Measurements from ENCODE around the gene KNDC1. TPM values are rescaled to one million over a fixed set of nuclear protein-coding genes. Genes with fewer than 3 reads are reported as not detected.

The KNDC1 gene
- total and polyA plus RNA-seq, 2 of the 4 experiments (the other 2 are of a cell fraction), result 0.18 to 1.1 TPM

GRCh38 chr10:133225707-133226191, 65.7 kb downstream of the KNDC1 start:
- BruUV-seq (replicated peaks), result no TSS peak
- H4K5ac ChIP-seq (ENCODE audit: low read depth, low read length), result no peak overlapping the region
- in situ Hi-C loops (cut with MboI; ENCODE audit: low sequenced_read_pairs), result no loop called here
- WGBS, 2 experiments (ENCODE audit: extremely low coverage in 2 of 2, insufficient read length in 1 of 2), result 79% methylated on average over 6 of the region's 23 CpGs; no CpG with 5 or more reads in 1 of the 2 experiments
- no peaks in the 10 kb centered on the region for H3K36me3 ChIP-seq (ENCODE audit: control insufficient read depth, insufficient read depth, low read length)
- peak overlapping the region; percentile 61 for H2AFZ ChIP-seq (replicated peaks; ENCODE audit: low read length, poor library complexity)
- no peak overlapping the region for H3K4me3 ChIP-seq (ENCODE audit: insufficient read depth, low read depth, low read length)
- no peaks in the 10 kb centered on the region for H3K79me1 ChIP-seq (ENCODE audit: low read depth in 1 of 2, low read length in 2 of 2)
- H3K9ac ChIP-seq (ENCODE audit: low read depth, low read length), result no peak overlapping the region
- no peak overlapping the region for H2BK5ac ChIP-seq (ENCODE audit: low read depth, low read length, poor library complexity, severe bottlenecking)
- no peaks in the 10 kb centered on the region for H4K20me1 ChIP-seq (ENCODE audit: insufficient read depth, low read length)
- POLR2A ChIA-PET (ENCODE audit: unreplicated experiment), result no interaction called here
- no peak overlapping the region for H2BK120ac ChIP-seq (ENCODE audit: low read depth, low read length)
- H3K4me2 ChIP-seq (ENCODE audit: low read depth, low read length), result no peak overlapping the region
- no peak overlapping the region for H2BK15ac ChIP-seq (ENCODE audit: low read depth, low read length)
- H2AK9ac ChIP-seq (replicated peaks; ENCODE audit: low read depth, low read length, poor library complexity), result no peak overlapping the region
- H3K27ac ChIP-seq (ENCODE audit: insufficient read depth, low read length), result no peak overlapping the region
- H3K23ac ChIP-seq (ENCODE audit: low read depth, low read length), result no peak overlapping the region
- no peak overlapping the region for H3K4ac ChIP-seq (ENCODE audit: low read depth, low read length)
- no peaks in the 10 kb centered on the region for H3K9me1 ChIP-seq (ENCODE audit: insufficient read depth, low read length)
- CTCF ChIA-PET, result no interaction called here
- no peak for DNase-seq
- TF ChIP-seq CHD1 (IDR thresholded peaks at IDR 0.05; ENCODE audit: low read depth, low read length) (no peak), CEBPB (IDR thresholded peaks at IDR 0.05; ENCODE audit: low read depth, low read length) (no peak), RFX5 (IDR thresholded peaks at IDR 0.05; ENCODE audit: low read depth, low read length) (no peak), RAD21 (IDR thresholded peaks at IDR 0.05; ENCODE audit: low read length) (no peak), NFE2L2 (IDR thresholded peaks at IDR 0.05; ENCODE audit: low read depth, low read length) (no peak), POLR2A (IDR thresholded peaks at IDR 0.05; ENCODE audit: low read depth, low read length) (no peak), MAFK (IDR thresholded peaks at IDR 0.05; ENCODE audit: low read depth, low read length) (no peak), SMC3 (IDR thresholded peaks at IDR 0.05; ENCODE audit: low read depth, low read length) (no peak), MXI1 (IDR thresholded peaks at IDR 0.05; ENCODE audit: borderline replicate concordance, low read depth, low read length) (no peak), MAZ (IDR thresholded peaks at IDR 0.05; ENCODE audit: borderline replicate concordance, low read depth, low read length) (no peak), FOS (IDR thresholded peaks at IDR 0.05; ENCODE audit: low read depth, low read length) (no peak), BHLHE40 (IDR thresholded peaks at IDR 0.05; ENCODE audit: low read depth, low read length) (no peak), RCOR1 (IDR thresholded peaks at IDR 0.05; ENCODE audit: insufficient replicate concordance, low read length) (no peak)
- TF ChIP-seq, protein P1, sequence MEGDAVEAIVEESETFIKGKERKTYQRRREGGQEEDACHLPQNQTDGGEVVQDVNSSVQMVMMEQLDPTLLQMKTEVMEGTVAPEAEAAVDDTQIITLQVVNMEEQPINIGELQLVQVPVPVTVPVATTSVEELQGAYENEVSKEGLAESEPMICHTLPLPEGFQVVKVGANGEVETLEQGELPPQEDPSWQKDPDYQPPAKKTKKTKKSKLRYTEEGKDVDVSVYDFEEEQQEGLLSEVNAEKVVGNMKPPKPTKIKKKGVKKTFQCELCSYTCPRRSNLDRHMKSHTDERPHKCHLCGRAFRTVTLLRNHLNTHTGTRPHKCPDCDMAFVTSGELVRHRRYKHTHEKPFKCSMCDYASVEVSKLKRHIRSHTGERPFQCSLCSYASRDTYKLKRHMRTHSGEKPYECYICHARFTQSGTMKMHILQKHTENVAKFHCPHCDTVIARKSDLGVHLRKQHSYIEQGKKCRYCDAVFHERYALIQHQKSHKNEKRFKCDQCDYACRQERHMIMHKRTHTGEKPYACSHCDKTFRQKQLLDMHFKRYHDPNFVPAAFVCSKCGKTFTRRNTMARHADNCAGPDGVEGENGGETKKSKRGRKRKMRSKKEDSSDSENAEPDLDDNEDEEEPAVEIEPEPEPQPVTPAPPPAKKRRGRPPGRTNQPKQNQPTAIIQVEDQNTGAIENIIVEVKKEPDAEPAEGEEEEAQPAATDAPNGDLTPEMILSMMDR (conservative IDR thresholded peaks at IDR 0.05; ENCODE audit: low read depth, low read length), result no peak
- TF ChIP-seq, protein P2, sequence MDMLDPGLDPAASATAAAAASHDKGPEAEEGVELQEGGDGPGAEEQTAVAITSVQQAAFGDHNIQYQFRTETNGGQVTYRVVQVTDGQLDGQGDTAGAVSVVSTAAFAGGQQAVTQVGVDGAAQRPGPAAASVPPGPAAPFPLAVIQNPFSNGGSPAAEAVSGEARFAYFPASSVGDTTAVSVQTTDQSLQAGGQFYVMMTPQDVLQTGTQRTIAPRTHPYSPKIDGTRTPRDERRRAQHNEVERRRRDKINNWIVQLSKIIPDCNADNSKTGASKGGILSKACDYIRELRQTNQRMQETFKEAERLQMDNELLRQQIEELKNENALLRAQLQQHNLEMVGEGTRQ (IDR thresholded peaks at IDR 0.05; ENCODE audit: low read depth, low read length), result no peak
- TF ChIP-seq, protein P3, sequence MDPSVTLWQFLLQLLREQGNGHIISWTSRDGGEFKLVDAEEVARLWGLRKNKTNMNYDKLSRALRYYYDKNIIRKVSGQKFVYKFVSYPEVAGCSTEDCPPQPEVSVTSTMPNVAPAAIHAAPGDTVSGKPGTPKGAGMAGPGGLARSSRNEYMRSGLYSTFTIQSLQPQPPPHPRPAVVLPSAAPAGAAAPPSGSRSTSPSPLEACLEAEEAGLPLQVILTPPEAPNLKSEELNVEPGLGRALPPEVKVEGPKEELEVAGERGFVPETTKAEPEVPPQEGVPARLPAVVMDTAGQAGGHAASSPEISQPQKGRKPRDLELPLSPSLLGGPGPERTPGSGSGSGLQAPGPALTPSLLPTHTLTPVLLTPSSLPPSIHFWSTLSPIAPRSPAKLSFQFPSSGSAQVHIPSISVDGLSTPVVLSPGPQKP (IDR thresholded peaks at IDR 0.05; ENCODE audit: borderline replicate concordance, low read depth, low read length), result no peak
- H3K9me3 ChIP-seq (ENCODE audit: control insufficient read depth, insufficient read depth, low read length), result no peaks in the 10 kb centered on the region
- no peak overlapping the region for H3K18ac ChIP-seq (ENCODE audit: low read depth, low read length)
- no peak for ATAC-seq (ENCODE audit: low read depth)
- no peaks in the 10 kb centered on the region for H3K4me1 ChIP-seq (ENCODE audit: control insufficient read depth, insufficient read depth, low read length)
- no peak overlapping the region for H2AK5ac ChIP-seq (ENCODE audit: low read depth, low read length)
- intact Hi-C loops (cut with micrococcal nuclease), result no loop called here
- H4K8ac ChIP-seq (ENCODE audit: low read depth in 2 of 2, low read length in 2 of 2), result no peak overlapping the region
- H3K27me3 ChIP-seq (ENCODE audit: control insufficient read depth, insufficient read depth, low read length), result peaks cover 31% of the 10 kb centered on the region
- no peak overlapping the region for H2BK20ac ChIP-seq (ENCODE audit: low read depth, low read length)
- no peak overlapping the region for H4K91ac ChIP-seq (ENCODE audit: insufficient read depth, low read depth, low read length)
- dilution Hi-C loops (cut with HindIII; ENCODE audit: low sequenced_read_pairs, unreplicated experiment), result no loop called here
- H3K14ac ChIP-seq (replicated peaks; ENCODE audit: low read depth, low read length), result no peak overlapping the region
- no peak overlapping the region for H3K56ac ChIP-seq (ENCODE audit: extremely low read depth, insufficient read depth, low read length)
